GM20000 (cell line): ENCODE data around the gene BAZ1B.

Source experiments
- DNase-seq: peaks from one replicate; pipeline ENCODE4 v3.0.0; 2012; ENCODE audit warnings: low spot score
- TF ChIP-seq, protein P1 (sequence below): IDR thresholded peaks from 2 replicates; pipeline ENCODE4 v1.5.1; 2012; ENCODE audit warnings: mild to moderate bottlenecking, control low read depth; ENCODE audit errors: extremely low read depth, missing control alignments

The BAZ1B gene

DNA sequence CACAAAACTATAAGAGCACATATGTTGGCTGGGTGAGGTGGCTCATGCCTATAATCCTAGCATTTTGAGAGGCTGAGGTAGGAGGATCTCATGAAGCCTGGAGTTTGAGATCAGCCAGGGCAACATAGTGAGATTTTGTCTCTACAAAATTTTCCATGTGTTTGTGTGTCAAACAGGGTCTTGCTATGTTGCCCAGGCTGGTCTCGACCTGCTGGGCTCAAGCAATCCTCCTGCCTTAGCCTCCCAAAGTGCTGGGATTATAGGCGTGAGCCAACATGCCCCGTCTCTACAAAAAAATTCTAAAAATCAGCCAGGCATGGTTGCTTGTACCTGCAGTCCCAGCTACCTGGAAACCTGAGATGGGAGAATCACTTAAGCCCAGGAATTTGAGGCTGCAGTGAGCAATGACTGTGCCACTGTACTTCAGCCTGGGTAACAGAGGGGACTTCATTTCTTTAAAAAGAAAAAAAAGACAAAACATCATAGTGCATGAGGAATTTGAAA lies 60.3 kb downstream of the BAZ1B start:
- TF ChIP-seq, protein P1, sequence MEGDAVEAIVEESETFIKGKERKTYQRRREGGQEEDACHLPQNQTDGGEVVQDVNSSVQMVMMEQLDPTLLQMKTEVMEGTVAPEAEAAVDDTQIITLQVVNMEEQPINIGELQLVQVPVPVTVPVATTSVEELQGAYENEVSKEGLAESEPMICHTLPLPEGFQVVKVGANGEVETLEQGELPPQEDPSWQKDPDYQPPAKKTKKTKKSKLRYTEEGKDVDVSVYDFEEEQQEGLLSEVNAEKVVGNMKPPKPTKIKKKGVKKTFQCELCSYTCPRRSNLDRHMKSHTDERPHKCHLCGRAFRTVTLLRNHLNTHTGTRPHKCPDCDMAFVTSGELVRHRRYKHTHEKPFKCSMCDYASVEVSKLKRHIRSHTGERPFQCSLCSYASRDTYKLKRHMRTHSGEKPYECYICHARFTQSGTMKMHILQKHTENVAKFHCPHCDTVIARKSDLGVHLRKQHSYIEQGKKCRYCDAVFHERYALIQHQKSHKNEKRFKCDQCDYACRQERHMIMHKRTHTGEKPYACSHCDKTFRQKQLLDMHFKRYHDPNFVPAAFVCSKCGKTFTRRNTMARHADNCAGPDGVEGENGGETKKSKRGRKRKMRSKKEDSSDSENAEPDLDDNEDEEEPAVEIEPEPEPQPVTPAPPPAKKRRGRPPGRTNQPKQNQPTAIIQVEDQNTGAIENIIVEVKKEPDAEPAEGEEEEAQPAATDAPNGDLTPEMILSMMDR = no peak

DNA sequence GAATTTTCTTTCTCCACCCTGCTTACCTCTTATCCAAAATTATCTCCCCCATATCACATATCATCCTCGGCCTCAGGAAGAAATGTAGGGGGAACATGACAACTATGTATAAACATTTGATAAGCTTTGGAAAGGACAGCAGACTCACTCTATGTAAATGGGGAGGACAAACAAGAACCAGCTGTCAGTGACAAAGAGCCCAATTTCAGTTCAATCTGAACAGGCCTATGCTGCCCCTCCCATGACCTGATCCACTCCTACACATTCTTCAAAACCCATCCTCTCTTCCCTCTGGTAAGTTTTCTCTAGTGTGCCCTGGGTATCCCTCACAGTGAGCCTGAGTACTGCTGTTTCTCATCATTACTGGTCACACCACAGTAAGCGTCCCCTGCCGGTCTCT lies 67.7 kb downstream of the BAZ1B start:
- no peak for DNase-seq
- TF ChIP-seq, protein P1 = no peak

More for the DNA sequence above, 60.3 kb downstream of the BAZ1B start:
- no peak for DNase-seq

DNA sequence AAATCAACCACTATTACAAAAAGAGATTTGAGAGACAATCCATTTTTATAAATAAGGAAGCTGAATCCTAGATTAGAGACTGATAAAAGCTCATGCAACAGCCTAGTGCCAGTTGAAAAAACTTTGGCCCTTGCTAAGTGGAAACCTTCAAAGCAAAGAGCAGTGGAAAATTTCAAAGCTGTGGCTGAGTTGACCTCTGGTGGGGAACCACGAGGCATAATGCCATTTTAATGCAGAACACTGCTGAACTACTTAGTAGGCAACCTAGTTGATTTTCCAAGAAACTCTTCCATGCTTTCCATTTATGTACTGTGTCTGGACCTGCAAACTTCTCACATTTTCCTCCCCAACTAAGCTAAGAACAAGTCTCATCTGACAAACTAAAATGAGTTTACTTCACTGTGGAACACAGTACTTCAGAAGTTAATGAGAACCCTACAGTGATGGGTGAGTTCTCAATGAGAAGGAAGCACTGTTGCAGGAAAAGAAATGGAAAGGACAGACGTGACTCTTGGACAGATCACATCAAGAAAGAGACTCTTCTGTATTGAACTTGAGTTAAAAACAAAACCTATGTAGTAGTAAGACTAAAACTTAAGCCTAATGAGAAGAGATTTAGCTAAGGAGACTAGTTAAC lies 69.0 kb downstream of the BAZ1B start:
- TF ChIP-seq, protein P1 = no peak

DNA sequence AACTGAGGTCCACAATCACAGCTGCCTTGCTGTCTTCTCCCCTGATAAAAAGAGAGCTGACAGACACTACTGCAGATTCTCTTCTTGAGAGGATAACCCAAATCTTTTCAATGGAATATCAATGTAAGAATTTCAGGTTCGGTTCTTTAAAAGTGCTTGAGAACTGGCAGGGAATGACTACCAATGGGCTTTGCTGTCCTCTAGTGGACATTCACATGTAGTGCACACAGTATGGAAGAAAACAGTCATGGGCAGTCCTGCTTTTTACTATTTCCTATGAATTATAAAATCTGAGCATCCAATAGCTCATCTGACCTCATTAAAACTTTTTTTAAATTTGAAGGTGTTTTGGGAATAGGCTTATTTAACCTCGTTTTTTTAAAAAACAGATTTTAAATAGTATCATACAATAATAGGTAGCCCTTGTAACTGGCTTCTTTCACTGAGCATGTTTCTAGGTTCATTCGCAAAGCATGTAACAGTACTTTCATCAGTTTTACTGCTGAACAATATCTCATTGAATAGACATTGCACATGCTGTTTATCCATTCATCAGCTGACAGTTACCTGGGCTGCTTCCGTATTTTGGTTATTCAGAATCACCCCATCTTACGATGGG lies 70.2 kb downstream of the BAZ1B start:
- DNase-seq = peak; percentile 57
- TF ChIP-seq, protein P1 = peak; percentile 83

More for the DNA sequence above, 69.0 kb downstream of the BAZ1B start:
- no peak for DNase-seq

DNA sequence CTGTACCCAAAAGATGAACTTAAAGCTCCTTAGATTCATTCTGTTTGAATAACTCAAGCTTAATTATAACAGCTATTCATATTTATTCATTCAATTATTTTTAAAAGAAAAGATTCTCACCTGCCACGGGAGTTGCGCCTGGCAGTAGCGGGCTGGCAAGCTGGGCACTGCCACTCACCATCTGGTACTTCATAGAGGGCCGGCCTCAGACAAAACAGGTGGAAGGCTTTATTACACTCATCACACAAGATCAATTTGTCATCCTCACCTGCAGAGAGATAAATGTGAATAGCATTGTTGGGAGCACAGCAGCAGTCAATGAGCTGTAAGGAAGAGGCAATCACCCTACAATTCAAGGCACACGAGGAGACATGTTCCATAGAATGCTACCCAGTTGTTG lies 72.7 kb downstream of the BAZ1B start:
- TF ChIP-seq, protein P1 = no peak
- no peak for DNase-seq

DNA sequence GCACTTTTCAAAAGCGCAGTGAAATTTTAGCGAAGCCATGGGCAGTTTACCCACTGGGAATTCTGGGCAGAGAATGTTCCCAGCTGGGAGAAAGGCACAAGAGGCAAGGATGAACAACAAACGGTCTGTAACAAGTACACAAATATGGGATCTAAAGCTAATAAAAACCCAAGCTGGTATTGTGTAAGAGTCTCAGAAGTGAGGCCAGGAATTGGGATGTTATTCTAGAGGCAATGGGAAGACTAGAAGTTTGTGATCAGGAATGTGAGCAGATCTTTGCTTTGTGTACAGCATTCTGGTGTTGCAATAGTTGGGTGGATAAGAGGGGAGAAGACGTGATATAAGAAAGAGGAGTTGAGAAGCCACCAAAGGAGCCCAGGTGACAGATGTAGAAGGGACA lies 73.5 kb downstream of the BAZ1B start:
- TF ChIP-seq, protein P1 = no peak
- no peak for DNase-seq

DNA sequence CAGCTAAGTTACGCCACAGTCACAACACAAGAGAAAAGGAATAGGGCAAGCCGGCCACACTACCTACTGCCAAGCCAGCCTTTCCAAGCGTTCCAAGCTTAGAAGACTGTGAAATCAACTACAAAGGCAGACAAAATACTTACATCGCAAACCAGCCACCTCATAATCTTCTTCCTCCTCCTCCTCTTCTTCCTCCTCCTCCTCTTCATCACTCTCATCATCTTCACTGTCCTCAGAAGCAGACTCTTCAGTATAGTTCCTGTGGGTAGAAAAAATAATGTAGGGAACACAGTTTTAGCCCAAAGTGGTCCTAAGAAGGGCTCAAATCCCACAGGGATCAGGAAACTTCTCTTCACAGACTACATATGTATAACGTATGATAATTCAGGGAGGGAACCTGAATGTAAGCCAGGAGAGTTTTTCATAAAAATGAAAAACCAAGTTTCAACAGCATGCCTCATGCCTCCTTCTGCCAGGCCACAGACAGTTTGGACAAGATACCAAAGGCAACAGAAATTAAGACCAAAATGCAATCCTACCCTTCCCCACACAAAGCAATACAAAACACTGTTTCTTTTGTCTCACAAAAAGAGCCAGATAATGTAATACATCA lies 74.9 kb downstream of the BAZ1B start:
- no peak for DNase-seq
- TF ChIP-seq, protein P1 = no peak
